Uterus (tissue), 2 donors: ENCODE measurements around the gene SAPCD1.
A peak's percentile ranks its signal among the peaks of the same experiment; 100 is the strongest.

Experiments
- CTCF ChIP-seq, 4 experiments: fragments of 200-600 bp in 2 of 4; fragments of 450-650 bp in 2 of 4; sonication (generic) in 2 of 4; IDR thresholded peaks; one replicate each; pipeline ENCODE4 v1.5.1; 2016 to 2019; ENCODE audit warnings: antibody characterized with exemption in 4 of 4, mild to moderate bottlenecking in 2 of 4, moderate library complexity in 1 of 4
- POLR2A ChIP-seq, 2 donors: fragments of 450-650 bp; IDR thresholded peaks; one replicate each; pipeline ENCODE4 v1.6.1; 2016; ENCODE audit warnings: antibody characterized with exemption in 2 of 2, mild to moderate bottlenecking in 1 of 2, moderate library complexity in 1 of 2

GRCh38 chr6:31736021-31736767 lies 26.3 kb upstream of the SAPCD1 start, which contains the start of gene CLIC1:
- TF ChIP-seq CTCF (IDR thresholded peaks at IDR 0.05) (peak in 1 of 4 experiments; percentile 11), POLR2A (IDR thresholded peaks at IDR 0.05) (peak; percentile 94 to 96)
